Mucosa of stomach (tissue), 1 donor: ENCODE results near the gene CIC.

Experiments used
- H3K27me3 ChIP-seq: one replicate; pipeline ENCODE4 v1.7.0; 2013; ENCODE audit warnings: mild to moderate bottlenecking, low read length; ENCODE audit not compliant: control insufficient read depth, insufficient read depth
- H3K36me3 ChIP-seq: one replicate; pipeline ENCODE4 v1.7.0; 2013; ENCODE audit warnings: low read length; ENCODE audit not compliant: control insufficient read depth, insufficient read depth
- H3K4me1 ChIP-seq: one replicate; pipeline ENCODE4 v1.7.0; 2013; ENCODE audit warnings: mild to moderate bottlenecking, low read length; ENCODE audit not compliant: control insufficient read depth, insufficient read depth
- H3K4me3 ChIP-seq: one replicate; pipeline ENCODE4 v1.7.0; 2013; ENCODE audit warnings: low read length
- H3K9ac ChIP-seq: one replicate; pipeline ENCODE4 v1.7.0; 2013; ENCODE audit warnings: mild to moderate bottlenecking, low read length, moderate library complexity
- H3K9me3 ChIP-seq: one replicate; pipeline ENCODE4 v1.7.0; 2013; ENCODE audit warnings: mild to moderate bottlenecking, low read length, moderate library complexity; ENCODE audit not compliant: control insufficient read depth
- donor health status: Pancreatic carcinoma.

The CIC gene

DNA sequence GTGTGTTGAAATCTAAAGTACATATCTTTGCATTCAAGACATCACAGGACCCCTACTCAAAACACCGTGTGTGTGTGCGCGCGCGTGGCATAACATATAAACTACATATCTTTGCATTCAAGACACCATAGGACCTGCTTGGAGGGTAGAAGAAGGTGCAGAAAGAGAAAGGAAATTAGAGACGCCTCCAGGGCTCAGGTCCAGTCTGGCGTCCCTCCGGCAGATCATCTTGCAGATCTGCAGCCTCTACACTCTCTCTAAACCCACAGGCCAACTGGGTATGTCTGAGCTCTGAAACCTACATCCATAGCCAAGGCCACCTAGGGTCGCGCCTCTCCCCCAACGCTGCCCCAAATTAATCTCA, 34.0 kb downstream of the CIC start:
- Histone ChIP-seq H3K9ac (no peak overlapping the region), H3K4me3 (peak overlapping the region; percentile 18), H3K27me3 (no peaks in the 10 kb centered on the region), H3K9me3 (no peaks in the 10 kb centered on the region), H3K4me1 (peaks cover 18% of the 10 kb centered on the region), H3K36me3 (no peaks in the 10 kb centered on the region)

DNA sequence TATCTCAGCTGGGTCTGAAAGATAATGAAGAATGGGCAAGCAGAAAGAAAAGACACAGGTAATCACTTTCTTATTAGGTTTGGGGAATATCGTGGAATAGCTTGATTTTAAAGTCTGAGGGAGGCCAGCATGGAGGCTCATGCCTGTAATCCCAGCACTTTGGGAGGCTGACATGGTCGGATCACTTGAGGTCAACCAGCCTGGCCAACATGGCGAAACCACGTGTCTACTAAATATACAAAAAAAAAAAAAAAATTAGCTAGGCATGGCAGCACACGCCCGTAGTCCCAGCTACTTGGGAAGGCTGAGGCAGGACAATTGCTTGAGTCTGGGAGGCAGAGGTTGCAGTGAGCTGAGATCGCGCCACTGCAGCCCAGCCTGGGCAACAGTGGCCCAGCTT, 34.8 kb downstream of the CIC start:
- no peaks in the 10 kb centered on the region for H3K9me3 ChIP-seq
- H3K27me3 ChIP-seq = no peaks in the 10 kb centered on the region
- H3K4me3 ChIP-seq = no peak overlapping the region
- H3K36me3 ChIP-seq = no peaks in the 10 kb centered on the region
- H3K4me1 ChIP-seq = peaks cover 18% of the 10 kb centered on the region
- H3K9ac ChIP-seq = no peak overlapping the region

DNA sequence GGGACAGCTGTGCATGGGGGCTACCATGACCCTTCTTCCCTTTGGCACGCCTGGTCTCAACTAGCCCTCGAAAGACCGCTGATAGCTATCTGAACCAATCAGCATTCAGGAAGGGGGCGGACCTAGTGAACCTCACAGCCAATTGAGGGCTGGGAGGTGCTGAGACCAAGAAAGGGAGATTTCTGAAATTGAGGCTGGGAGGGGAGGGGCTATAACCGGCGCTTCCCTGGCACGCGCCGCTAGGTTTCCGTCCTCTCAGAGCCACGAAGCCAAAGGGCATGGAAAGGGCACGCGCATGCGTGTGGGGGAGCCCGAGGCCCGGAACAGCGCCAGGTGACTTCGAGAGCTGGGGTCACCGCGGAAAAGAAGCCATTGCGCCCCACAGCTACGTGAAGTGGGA, 37.6 kb downstream of the CIC start:
- H3K9ac ChIP-seq = no peak overlapping the region
- no peaks in the 10 kb centered on the region for H3K9me3 ChIP-seq
- no peaks in the 10 kb centered on the region for H3K27me3 ChIP-seq
- H3K36me3 ChIP-seq = no peaks in the 10 kb centered on the region
- no peak overlapping the region for H3K4me3 ChIP-seq
- peaks cover 13% of the 10 kb centered on the region for H3K4me1 ChIP-seq

DNA sequence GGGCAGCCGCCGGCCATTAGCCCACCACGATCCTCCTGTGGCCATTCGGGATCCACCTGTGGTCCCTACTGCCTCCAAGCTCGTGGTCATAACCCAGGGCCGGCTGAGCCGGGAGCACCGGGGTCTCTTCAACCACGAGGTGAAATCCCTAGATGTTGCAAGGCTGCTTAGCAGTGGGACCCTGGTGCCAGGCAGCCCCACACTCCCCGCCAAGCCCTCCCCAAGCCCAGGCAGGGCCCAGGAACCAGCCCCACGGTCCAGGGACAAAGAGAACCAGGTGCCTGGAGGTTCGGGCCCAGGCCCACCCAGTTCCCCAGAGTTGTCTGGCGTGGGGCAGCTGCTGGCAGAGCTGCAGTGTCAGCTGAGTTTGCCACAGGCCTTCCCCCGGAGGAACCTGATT, 40.6 kb downstream of the CIC start:
- Histone ChIP-seq H3K27me3 (peaks cover 24% of the 10 kb centered on the region), H3K36me3 (no peaks in the 10 kb centered on the region), H3K4me3 (no peak overlapping the region), H3K9ac (no peak overlapping the region), H3K4me1 (peaks cover 8% of the 10 kb centered on the region), H3K9me3 (no peaks in the 10 kb centered on the region)

DNA sequence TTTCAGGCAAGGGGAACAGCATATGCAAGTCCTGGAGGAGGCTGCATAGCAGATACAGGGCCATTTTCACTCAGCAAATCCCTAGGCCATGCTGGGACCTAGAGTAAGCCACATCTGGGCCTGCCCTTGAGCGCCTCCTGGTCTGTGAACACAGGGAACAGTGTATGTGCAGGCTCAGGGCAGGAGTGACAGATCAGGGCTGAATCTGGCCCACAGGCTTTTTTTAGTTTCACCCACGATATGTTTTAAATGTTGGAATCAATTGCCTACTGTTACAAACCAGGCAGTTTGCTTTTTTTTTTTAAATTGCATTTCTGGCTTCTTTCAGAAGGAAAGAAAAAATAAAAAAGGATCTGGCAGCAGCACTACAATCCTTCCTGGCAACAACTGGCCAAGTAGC, 42.6 kb downstream of the CIC start:
- Histone ChIP-seq H3K9ac (no peak overlapping the region), H3K27me3 (peaks cover 28% of the 10 kb centered on the region), H3K9me3 (no peaks in the 10 kb centered on the region), H3K4me3 (no peak overlapping the region), H3K36me3 (no peaks in the 10 kb centered on the region), H3K4me1 (peaks cover 8% of the 10 kb centered on the region)

DNA sequence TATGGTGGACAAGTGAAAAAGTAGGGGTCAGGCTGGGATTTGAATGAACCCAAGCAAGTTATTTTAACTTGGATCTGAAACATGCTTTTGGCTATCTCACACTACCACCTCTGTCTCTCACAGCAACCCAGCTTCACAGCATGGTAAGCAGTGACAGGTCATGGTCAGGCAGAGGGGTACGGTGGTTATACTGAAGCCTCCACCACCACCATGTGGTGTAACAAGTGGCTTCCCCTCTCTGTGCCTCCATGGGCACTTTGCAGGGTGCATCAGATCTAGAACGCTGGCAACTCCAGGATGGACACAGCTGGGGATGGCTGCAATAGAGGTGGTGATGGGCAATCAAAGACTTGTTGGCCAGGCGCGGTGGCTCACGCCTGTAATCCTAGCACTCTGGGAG, 43.3 kb downstream of the CIC start:
- peaks cover 32% of the 10 kb centered on the region for H3K27me3 ChIP-seq

DNA sequence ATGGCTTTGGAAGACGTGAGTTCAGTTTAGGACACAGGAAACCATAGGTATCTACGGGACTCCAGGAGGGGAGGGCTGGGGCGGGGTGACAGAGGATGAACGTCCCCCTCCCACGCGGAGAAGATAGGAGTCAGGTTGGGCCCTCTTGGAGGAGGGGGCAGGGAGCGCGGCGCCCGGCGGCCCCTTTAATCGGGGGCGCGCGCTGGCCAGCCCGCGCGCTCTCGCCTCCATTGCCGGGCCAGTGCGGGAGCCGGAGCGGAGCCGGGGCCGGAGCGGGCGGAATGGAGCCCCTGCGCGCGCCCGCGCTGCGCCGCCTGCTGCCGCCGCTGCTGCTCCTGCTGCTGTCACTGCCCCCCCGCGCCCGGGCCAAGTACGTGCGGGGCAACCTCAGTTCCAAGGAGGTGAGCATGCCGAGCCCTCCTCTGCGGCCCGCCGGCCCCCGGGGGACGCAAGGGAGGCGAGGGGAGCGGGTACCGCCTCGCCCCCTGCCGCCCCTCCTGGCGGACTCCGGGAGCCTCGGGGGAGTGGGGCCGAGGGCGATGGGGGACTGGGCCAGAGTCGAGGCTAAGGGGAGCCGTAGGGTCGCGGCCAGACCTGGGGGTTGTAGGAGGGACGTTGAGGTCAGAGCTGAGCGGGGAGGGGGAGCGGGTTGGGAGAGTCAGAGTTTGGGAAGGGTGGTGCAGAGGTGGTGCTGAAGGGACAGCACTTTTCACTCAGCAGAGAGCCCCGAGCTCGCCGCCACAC, 44.2 kb downstream of the CIC start, which contains the start of gene TMEM145:
Gene TMEM145 (plus strand): TSS at position 214 of the 744 bp plus-strand sequence. CDS start 68 bp downstream, at position 282.
- Histone ChIP-seq H3K9me3 (no peaks in the 10 kb centered on the region), H3K4me3 (no peak within 1 kb of the TSS), H3K36me3 (no peaks in the 10 kb centered on the region), H3K9ac (peak within 1 kb of the TSS; percentile 40), H3K27me3 (peaks cover 32% of the 10 kb centered on the region), H3K4me1 (peaks cover 8% of the 10 kb centered on the region)

More for the DNA sequence above, 43.3 kb downstream of the CIC start:
- H3K4me1 ChIP-seq = peaks cover 8% of the 10 kb centered on the region
- H3K36me3 ChIP-seq = no peaks in the 10 kb centered on the region
- no peak overlapping the region for H3K4me3 ChIP-seq
- no peaks in the 10 kb centered on the region for H3K9me3 ChIP-seq
- H3K9ac ChIP-seq = peak overlapping the region; percentile 40

DNA sequence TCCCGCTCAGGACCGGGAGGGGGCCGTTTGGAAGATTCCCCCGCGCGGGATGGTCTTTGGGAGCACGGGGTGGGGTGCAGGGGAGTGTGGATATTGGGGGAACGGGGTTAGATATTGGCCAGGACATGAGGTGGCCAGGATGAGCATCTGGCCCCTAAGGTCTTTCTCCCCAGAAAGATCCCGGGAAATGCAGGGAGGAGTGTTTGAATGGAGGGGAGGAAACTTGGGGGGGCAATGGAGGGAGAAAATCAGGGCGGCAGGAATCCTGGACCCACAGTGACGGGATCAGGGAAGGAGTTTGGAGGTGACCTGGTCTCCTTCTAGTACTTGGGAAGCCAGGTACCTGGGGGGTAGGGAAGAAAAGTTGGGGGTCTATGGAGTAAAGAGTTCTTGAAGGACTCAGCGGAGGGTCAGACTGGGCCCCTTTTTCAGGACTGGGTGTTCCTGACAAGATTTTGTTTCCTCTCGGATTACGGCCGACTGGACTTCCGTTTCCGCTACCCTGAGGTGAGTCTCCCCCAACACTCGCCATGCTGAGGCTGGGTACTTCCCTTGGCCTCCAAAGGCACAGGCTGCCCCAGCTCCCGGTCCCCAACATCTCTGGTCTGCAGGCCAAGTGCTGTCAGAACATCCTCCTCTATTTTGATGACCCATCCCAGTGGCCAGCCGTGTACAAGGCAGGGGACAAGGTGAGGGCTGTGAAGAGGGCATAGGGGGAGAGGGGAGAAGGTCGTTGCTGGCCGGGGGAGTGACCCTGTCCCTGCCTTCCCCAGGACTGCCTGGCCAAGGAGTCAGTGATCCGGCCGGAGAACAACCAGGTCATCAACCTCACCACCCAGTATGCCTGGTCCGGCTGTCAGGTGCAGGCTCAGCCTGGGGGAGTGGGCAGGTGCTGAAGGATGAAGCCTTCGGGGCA, 45.0 kb downstream of the CIC start:
- H3K4me3 ChIP-seq = no peak overlapping the region
- no peaks in the 10 kb centered on the region for H3K9me3 ChIP-seq
- no peak overlapping the region for H3K9ac ChIP-seq
- H3K27me3 ChIP-seq = peaks cover 32% of the 10 kb centered on the region
- H3K36me3 ChIP-seq = no peaks in the 10 kb centered on the region
- peaks cover 8% of the 10 kb centered on the region for H3K4me1 ChIP-seq

DNA sequence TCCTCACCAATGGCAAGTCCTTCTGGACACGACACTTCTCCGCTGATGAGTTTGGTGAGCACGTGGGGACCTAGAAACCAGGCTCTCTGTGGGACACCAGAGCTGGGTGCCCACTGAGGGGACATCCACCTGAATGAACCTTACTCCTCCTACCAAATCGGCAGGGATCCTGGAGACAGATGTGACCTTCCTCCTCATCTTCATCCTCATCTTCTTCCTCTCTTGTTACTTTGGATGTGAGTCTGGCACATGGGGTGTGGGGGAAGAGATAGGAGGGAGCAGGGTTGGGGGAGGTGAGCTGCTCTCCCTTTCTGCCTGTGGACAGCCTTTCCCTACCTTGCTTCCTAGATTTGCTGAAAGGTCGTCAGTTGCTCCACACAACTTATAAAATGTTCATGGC, 46.0 kb downstream of the CIC start:
- H3K27me3 ChIP-seq = peaks cover 32% of the 10 kb centered on the region
- no peaks in the 10 kb centered on the region for H3K36me3 ChIP-seq
- H3K4me1 ChIP-seq = peaks cover 8% of the 10 kb centered on the region
- H3K9me3 ChIP-seq = no peaks in the 10 kb centered on the region
- no peak overlapping the region for H3K4me3 ChIP-seq
- no peak overlapping the region for H3K9ac ChIP-seq

DNA sequence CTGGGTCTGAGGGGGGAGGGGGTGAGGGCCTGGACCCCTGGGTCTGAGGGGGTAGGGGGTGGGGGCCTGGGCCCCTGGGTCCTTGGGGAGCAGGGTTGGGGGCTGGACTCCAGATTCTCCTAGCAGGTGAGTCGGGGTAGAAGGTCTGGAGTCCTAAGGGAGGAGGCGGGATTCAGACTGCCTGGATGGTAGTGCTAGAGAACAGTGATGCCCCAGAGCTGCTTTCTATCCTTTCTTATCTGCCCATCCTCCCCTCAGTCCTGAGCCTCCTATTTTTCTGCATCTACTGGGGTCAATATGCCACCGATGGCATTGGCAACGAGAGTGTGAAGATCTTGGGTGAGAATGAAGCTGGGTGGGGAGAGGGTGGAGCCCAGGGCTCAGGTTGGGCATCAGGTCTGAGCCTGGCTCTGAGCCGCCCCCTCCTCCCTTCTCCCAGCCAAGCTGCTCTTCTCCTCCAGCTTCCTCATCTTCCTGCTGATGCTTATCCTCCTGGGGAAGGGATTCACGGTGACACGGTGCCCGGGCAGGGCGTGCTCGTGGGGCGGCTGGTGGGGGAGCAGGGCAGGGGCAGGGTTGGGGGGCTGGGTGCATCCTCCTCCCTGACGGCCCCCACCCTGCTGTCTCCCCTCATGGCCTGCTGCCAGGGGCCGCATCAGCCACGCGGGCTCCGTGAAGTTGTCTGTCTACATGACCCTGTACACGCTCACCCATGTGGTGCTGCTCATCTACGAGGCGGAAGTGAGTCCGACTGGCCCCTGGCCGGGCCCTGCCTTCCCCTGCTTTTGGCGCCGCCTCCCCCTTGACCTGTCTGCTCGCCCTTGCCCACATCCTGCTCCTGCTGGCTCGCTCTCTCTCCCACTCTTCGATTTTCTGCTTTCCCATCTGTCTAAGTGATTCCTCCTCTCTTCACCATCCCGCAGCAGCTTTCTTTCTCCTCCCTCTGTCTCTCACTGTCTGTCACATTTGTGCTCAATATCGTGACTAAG, 47.5 kb downstream of the CIC start:
- Histone ChIP-seq H3K9me3 (no peaks in the 10 kb centered on the region), H3K9ac (no peak overlapping the region), H3K4me3 (no peak overlapping the region), H3K27me3 (peaks cover 32% of the 10 kb centered on the region), H3K36me3 (no peaks in the 10 kb centered on the region), H3K4me1 (peaks cover 8% of the 10 kb centered on the region)

DNA sequence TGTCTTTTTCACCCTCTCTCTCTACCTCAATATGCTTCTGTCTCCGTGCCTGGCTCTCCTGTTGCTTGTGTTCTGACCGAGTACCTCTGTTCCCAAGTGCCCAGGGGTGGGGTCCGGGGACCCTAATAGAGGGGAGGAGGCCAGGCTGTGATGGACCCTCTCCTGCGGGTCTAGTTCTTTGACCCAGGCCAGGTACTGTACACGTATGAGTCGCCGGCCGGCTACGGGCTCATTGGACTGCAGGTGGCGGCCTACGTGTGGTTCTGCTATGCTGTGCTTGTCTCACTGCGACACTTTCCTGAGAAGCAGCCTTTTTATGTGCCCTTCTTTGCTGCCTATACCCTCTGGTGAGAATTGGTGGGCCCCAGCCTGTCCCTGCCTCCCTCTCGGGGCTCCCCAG, 48.5 kb downstream of the CIC start:
- H3K9ac ChIP-seq = no peak overlapping the region
- peaks cover 35% of the 10 kb centered on the region for H3K27me3 ChIP-seq

More for the DNA sequence above, 48.5 kb downstream of the CIC start:
- no peaks in the 10 kb centered on the region for H3K36me3 ChIP-seq
- no peaks in the 10 kb centered on the region for H3K9me3 ChIP-seq
- peaks cover 8% of the 10 kb centered on the region for H3K4me1 ChIP-seq
- H3K4me3 ChIP-seq = no peak overlapping the region
